ENCODE data around the gene PLCB2.

The PLCB2 gene

GRCh38 chr15:40353697-40354096 lies 46.0 kb upstream of the PLCB2 start:
- Histone ChIP-seq H3K27ac (no peak overlapping the region), H3K9me3 (no peaks in the 10 kb centered on the region), H3K27me3 (peaks cover 5% of the 10 kb centered on the region), H3K4me1 (ENCODE audit: control insufficient read depth in 1 of 2, insufficient read depth in 1 of 2, low read depth in 1 of 2, low read length in 1 of 2) (peaks cover 10 to 13% of the 10 kb centered on the region in 2 experiments), H3K36me3 (no peaks in the 10 kb centered on the region), H3K4me3 (ENCODE audit: low read depth in 1 of 2, low read length in 1 of 2) (no peak overlapping the region)
- TF ChIP-seq, protein P1, sequence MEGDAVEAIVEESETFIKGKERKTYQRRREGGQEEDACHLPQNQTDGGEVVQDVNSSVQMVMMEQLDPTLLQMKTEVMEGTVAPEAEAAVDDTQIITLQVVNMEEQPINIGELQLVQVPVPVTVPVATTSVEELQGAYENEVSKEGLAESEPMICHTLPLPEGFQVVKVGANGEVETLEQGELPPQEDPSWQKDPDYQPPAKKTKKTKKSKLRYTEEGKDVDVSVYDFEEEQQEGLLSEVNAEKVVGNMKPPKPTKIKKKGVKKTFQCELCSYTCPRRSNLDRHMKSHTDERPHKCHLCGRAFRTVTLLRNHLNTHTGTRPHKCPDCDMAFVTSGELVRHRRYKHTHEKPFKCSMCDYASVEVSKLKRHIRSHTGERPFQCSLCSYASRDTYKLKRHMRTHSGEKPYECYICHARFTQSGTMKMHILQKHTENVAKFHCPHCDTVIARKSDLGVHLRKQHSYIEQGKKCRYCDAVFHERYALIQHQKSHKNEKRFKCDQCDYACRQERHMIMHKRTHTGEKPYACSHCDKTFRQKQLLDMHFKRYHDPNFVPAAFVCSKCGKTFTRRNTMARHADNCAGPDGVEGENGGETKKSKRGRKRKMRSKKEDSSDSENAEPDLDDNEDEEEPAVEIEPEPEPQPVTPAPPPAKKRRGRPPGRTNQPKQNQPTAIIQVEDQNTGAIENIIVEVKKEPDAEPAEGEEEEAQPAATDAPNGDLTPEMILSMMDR (IDR thresholded peaks at IDR 0.05) = no peak

GRCh38 chr15:40352281-40352901 lies 44.7 kb upstream of the PLCB2 start:
- TF ChIP-seq, protein P1 (IDR thresholded peaks at IDR 0.05) = no peak

GRCh38 chr15:40349163-40349562 lies 41.4 kb upstream of the PLCB2 start:
- Histone ChIP-seq H3K4me3 (ENCODE audit: low read depth in 1 of 2, low read length in 1 of 2) (no peak overlapping the region), H3K36me3 (no peaks in the 10 kb centered on the region), H3K27ac (no peak overlapping the region), H3K4me1 (ENCODE audit: control insufficient read depth in 1 of 2, insufficient read depth in 1 of 2, low read depth in 1 of 2, low read length in 1 of 2) (peaks cover 0 to 7% of the 10 kb centered on the region in 2 experiments), H3K27me3 (no peaks in the 10 kb centered on the region), H3K9me3 (no peaks in the 10 kb centered on the region)
- TF ChIP-seq, protein P1 (IDR thresholded peaks at IDR 0.05) = no peak

More at GRCh38 chr15:40352281-40352901, 44.7 kb upstream of the PLCB2 start:
- Histone ChIP-seq H3K9me3 (no peaks in the 10 kb centered on the region), H3K4me1 (ENCODE audit: control insufficient read depth in 1 of 2, insufficient read depth in 1 of 2, low read depth in 1 of 2, low read length in 1 of 2) (peaks cover 0 to 3% of the 10 kb centered on the region in 2 experiments), H3K4me3 (ENCODE audit: low read depth in 1 of 2, low read length in 1 of 2) (no peak overlapping the region), H3K36me3 (no peaks in the 10 kb centered on the region), H3K27me3 (no peaks in the 10 kb centered on the region), H3K27ac (no peak overlapping the region)

GRCh38 chr15:40348474-40348870 lies 40.7 kb upstream of the PLCB2 start:
- H3K4me3 ChIP-seq (ENCODE audit: low read depth in 1 of 2, low read length in 1 of 2) = no peak overlapping the region
- TF ChIP-seq, protein P1 (IDR thresholded peaks at IDR 0.05) = no peak

GRCh38 chr15:40347559-40348473 lies 40.1 kb upstream of the PLCB2 start:
- no peaks in the 10 kb centered on the region for H3K36me3 ChIP-seq
- H3K9me3 ChIP-seq = no peaks in the 10 kb centered on the region
- peaks cover 0 to 7% of the 10 kb centered on the region in 2 experiments for H3K4me1 ChIP-seq (ENCODE audit: control insufficient read depth in 1 of 2, insufficient read depth in 1 of 2, low read depth in 1 of 2, low read length in 1 of 2)
- TF ChIP-seq, protein P1 (IDR thresholded peaks at IDR 0.05) = no peak
- H3K27ac ChIP-seq = no peak overlapping the region
- H3K27me3 ChIP-seq = no peaks in the 10 kb centered on the region
- H3K4me3 ChIP-seq (ENCODE audit: low read depth in 1 of 2, low read length in 1 of 2) = no peak overlapping the region

More at GRCh38 chr15:40348474-40348870, 40.7 kb upstream of the PLCB2 start:
- Histone ChIP-seq H3K36me3 (no peaks in the 10 kb centered on the region), H3K27me3 (no peaks in the 10 kb centered on the region), H3K27ac (no peak overlapping the region), H3K4me1 (ENCODE audit: control insufficient read depth in 1 of 2, insufficient read depth in 1 of 2, low read depth in 1 of 2, low read length in 1 of 2) (peaks cover 0 to 7% of the 10 kb centered on the region in 2 experiments), H3K9me3 (no peaks in the 10 kb centered on the region)
